Left lung (tissue), 10 donors: ENCODE measurements around the gene SORCS3. TPM values are rescaled to one million over a fixed set of nuclear protein-coding genes. Genes with fewer than 3 reads are reported as not detected.

Experiments used
- ATAC-seq: fragments of 200-7000 bp; cut with Tn5 transposase; one replicate; pipeline ENCODE4 v1.9.1; 2020; ENCODE audit warnings: moderate library complexity
- DNase-seq, 4 donors: peaks; one replicate each; pipeline ENCODE4 v3.0.0-alpha.2; 2013 to 2020
- H3K27ac ChIP-seq, 2 donors: fragments of 200-600 bp; sonication (generic) in 1 of 2; one replicate each; pipeline versions ENCODE4 v1.5.0 to v1.8.0; 2020 to 2021
- H3K27me3 ChIP-seq, 2 donors: fragments of 200-600 bp; sonication (generic) in 1 of 2; one replicate each; pipeline versions ENCODE4 v1.5.0 to v1.8.0; 2020 to 2021
- H3K36me3 ChIP-seq, 2 donors: fragments of 200-600 bp; sonication (generic) in 1 of 2; one replicate each; pipeline versions ENCODE4 v1.5.0 to v1.8.0; 2020 to 2021
- H3K4me1 ChIP-seq, 2 donors: fragments of 200-600 bp; one replicate each; pipeline ENCODE4 v1.8.0; 2021
- H3K4me3 ChIP-seq, 2 donors: fragments of 200-600 bp; sonication (generic) in 1 of 2; one replicate each; pipeline versions ENCODE4 v1.5.0 to v1.8.0; 2020 to 2021; ENCODE audit warnings: mild to moderate bottlenecking in 1 of 2
- H3K9me3 ChIP-seq, 2 donors: fragments of 200-600 bp; sonication (generic) in 1 of 2; one replicate each; pipeline versions ENCODE4 v1.5.0 to v1.8.0; 2020 to 2021
- CTCF ChIP-seq, 2 donors: fragments of 200-600 bp; sonication (generic) in 1 of 2; IDR thresholded peaks; one replicate each; pipeline versions ENCODE4 v1.5.0 to v1.8.0; 2021; ENCODE audit warnings: antibody characterized with exemption in 2 of 2
- intact Hi-C, 2 donors: fragments of 100-400 bp; cut with DNase I; formaldehyde crosslinking; loops; one replicate each; pipeline versions ENCODE4 v1.11.2 to v1.14.2; 2022
- polyA plus RNA-seq, 6 donors: library from polyadenylated mRNA; unstranded; fragments of 120-200 nt; gene quantifications; one replicate each; pipeline ENCODE4 v1.2.1, GENCODE V29; 2013; ENCODE audit not compliant: insufficient read length in 6 of 6
- total RNA-seq, 2 donors: library from RNA; stranded (reverse); fragmentation: NEBNext Ultra II Directional; extraction: Animal tissue kit (Norgen Biotek cat#: 25700); gene quantifications; one replicate each; pipeline ENCODE4 v1.2.1, GENCODE V29; 2021
- donor health status: DM: no; HTN: yes; CAD: no.
- donor health status: DM: no; HTN: no; CAD: no.

The SORCS3 gene
- total and polyA plus RNA-seq, 8 donors = 0.05 to 0.24 (median 0.06) TPM; not detected in 2

GRCh38 chr10:105284476-105285215, 643.6 kb downstream of the SORCS3 start:
- ATAC-seq (no peak), DNase-seq (no peak)
- no peak for TF ChIP-seq CTCF (IDR thresholded peaks at IDR 0.05)

GRCh38 chr10:105288026-105288425, 646.9 kb downstream of the SORCS3 start:
- H3K4me1 ChIP-seq = no peaks in the 10 kb centered on the region
- no peak overlapping the region for H3K4me3 ChIP-seq
- no peak overlapping the region for H3K27ac ChIP-seq
- intact Hi-C loops = no loop called here
- no peaks in the 10 kb centered on the region for H3K9me3 ChIP-seq
- DNase-seq = no peak
- no peaks in the 10 kb centered on the region for H3K27me3 ChIP-seq
- H3K36me3 ChIP-seq = no peaks in the 10 kb centered on the region
- TF ChIP-seq CTCF (IDR thresholded peaks at IDR 0.05) = no peak
- ATAC-seq = no peak

More at GRCh38 chr10:105284476-105285215, 643.6 kb downstream of the SORCS3 start:
- Histone ChIP-seq H3K4me3 (no peak overlapping the region), H3K36me3 (no peaks in the 10 kb centered on the region), H3K4me1 (no peaks in the 10 kb centered on the region), H3K27me3 (no peaks in the 10 kb centered on the region), H3K9me3 (no peaks in the 10 kb centered on the region), H3K27ac (no peak overlapping the region)
- intact Hi-C loops = no loop called here

GRCh38 chr10:105288613-105289012, 647.5 kb downstream of the SORCS3 start:
- Histone ChIP-seq H3K27ac (no peak overlapping the region), H3K9me3 (peaks cover 0 to 1% of the 10 kb centered on the region in 2 donors), H3K27me3 (no peaks in the 10 kb centered on the region), H3K4me1 (no peaks in the 10 kb centered on the region), H3K36me3 (no peaks in the 10 kb centered on the region), H3K4me3 (no peak overlapping the region)
- intact Hi-C loops = no loop called here
- ATAC-seq (no peak), DNase-seq (no peak)
- TF ChIP-seq CTCF (IDR thresholded peaks at IDR 0.05) = no peak

GRCh38 chr10:105291571-105291970, 650.5 kb downstream of the SORCS3 start:
- Histone ChIP-seq H3K4me1 (no peaks in the 10 kb centered on the region), H3K36me3 (no peaks in the 10 kb centered on the region), H3K4me3 (no peak overlapping the region), H3K9me3 (peaks cover 0 to 8% of the 10 kb centered on the region in 2 donors), H3K27me3 (no peaks in the 10 kb centered on the region), H3K27ac (no peak overlapping the region)
- DNase-seq (peak in 1 of 4 donors; percentile 7), ATAC-seq (no peak)
- no peak for TF ChIP-seq CTCF (IDR thresholded peaks at IDR 0.05)
- intact Hi-C loops = no loop called here

- Histone ChIP-seq H3K9me3 (peaks cover 0 to 8% of the 10 kb centered on the region in 2 donors), H3K27ac (no peak overlapping the region), H3K36me3 (no peaks in the 10 kb centered on the region), H3K4me3 (no peak overlapping the region), H3K27me3 (no peaks in the 10 kb centered on the region), H3K4me1 (no peaks in the 10 kb centered on the region)
- no peak for DNase-seq
- TF ChIP-seq CTCF (IDR thresholded peaks at IDR 0.05) = no peak
- intact Hi-C loops = no loop called here
- ATAC-seq = no peak
Measured at GRCh38 chr10:105292236-105292635, 651.1 kb downstream of the SORCS3 start.
